ENCODE measurements around the gene ABCC8. TPM values are rescaled to one million over a fixed set of nuclear protein-coding genes. Genes with fewer than 3 reads are reported as not detected.

The ABCC8 gene
- total and polyA plus RNA-seq, 2 of the 8 experiments (the other 6 are each of a cell fraction or from before 2014, with no cell fraction given) = 3.7 to 4.9 TPM

- H3K4ac ChIP-seq (replicated peaks; ENCODE audit: insufficient read length, low read depth, low read length) = no peak overlapping the region
- no peak overlapping the region for H2AK5ac ChIP-seq (ENCODE audit: low read depth, low read length)
- no peak overlapping the region for H2BK20ac ChIP-seq (ENCODE audit: low read length)
- no peak for DNase-seq (ENCODE audit: low read depth in 1 of 2, low spot score in 2 of 2)
- no peak overlapping the region for H2BK5ac ChIP-seq (ENCODE audit: low read depth, low read length)
- H3K4me3 ChIP-seq (ENCODE audit: extremely low read depth in 1 of 4, insufficient read depth in 2 of 4, low read depth in 3 of 4, low read length in 4 of 4) = no peak overlapping the region
- no peak overlapping the region for H2BK120ac ChIP-seq (replicated peaks; ENCODE audit: low read depth, low read length)
- H3K14ac ChIP-seq (ENCODE audit: insufficient read length) = no peak overlapping the region
- peaks cover 0 to 6% (median 0%) of the 10 kb centered on the region in 4 experiments; a peak in 4 of 7 replicates for H3K27me3 ChIP-seq (replicated peaks in 1 of 4; ENCODE audit: control insufficient read depth in 3 of 4, extremely low read depth in 1 of 4, insufficient read depth in 3 of 4, low read length in 3 of 4)
- peaks cover 0 to 1% of the 10 kb centered on the region in 2 experiments for H4K20me1 ChIP-seq (replicated peaks in 1 of 2; ENCODE audit: control insufficient read depth in 1 of 2, insufficient read depth in 2 of 2, low read length in 2 of 2)
- no peak overlapping the region for H3K9ac ChIP-seq (replicated peaks in 1 of 4; ENCODE audit: extremely low read depth in 1 of 4, low read depth in 3 of 4, low read length in 3 of 4)
- peaks cover 0 to 5% (median 2%) of the 10 kb centered on the region in 4 experiments; a peak in 3 of 7 replicates for H3K4me1 ChIP-seq (replicated peaks in 1 of 4; ENCODE audit: control insufficient read depth in 3 of 4, insufficient read depth in 4 of 4, low read length in 3 of 4)
- no peak overlapping the region for H3K4me2 ChIP-seq (ENCODE audit: insufficient read depth in 1 of 2, low read depth in 2 of 2, low read length in 2 of 2)
- 75% methylated on average over 14 of the region's 14 CpGs; no CpG with 5 or more reads in 1 of the 2 experiments for WGBS, 2 experiments (ENCODE audit: extremely low coverage in 1 of 2, insufficient coverage in 1 of 2, insufficient read length in 1 of 2, insufficient replicate concordance in 2 of 2, low coverage in 1 of 2, low lambda C conversion rate in 2 of 2, missing lambda C conversion rate in 1 of 2)
- H3K23ac ChIP-seq (ENCODE audit: insufficient read length) = no peak overlapping the region
- H4K5ac ChIP-seq (ENCODE audit: insufficient read length, low read depth, low read length) = no peak overlapping the region
- H4K8ac ChIP-seq (ENCODE audit: extremely low read depth, insufficient read depth, low read length) = no peak overlapping the region; the same call in 1 of the 2 replicates
- no peaks in the 10 kb centered on the region for H3K79me1 ChIP-seq (ENCODE audit: low read depth, low read length)
- 0 out of 2 replicates have a peak overlapping the region, but pooled peaks have one; percentile 17 for H2BK12ac ChIP-seq (ENCODE audit: low read depth, low read length)
- H3K27ac ChIP-seq (ENCODE audit: low read depth, low read length) = no peak overlapping the region
- H2BK15ac ChIP-seq (ENCODE audit: low read length) = no peak overlapping the region
- H2AFZ ChIP-seq (ENCODE audit: low read length) = no peak overlapping the region
- no peak overlapping the region for H3K56ac ChIP-seq (replicated peaks; ENCODE audit: insufficient read length, low read depth, low read length)
- ChIA-PET POLR2A (ENCODE audit: partially characterized antibody) (interaction anchor here (0.9 to 1.3 kb wide), 2 partner anchors 13 to 25 kb away, joined by 3 read pairs; no protein-coding TSS in a partner anchor), CTCF (ENCODE audit: partially characterized antibody) (interaction anchor here (0.9 to 38.8 kb wide), 8 partner anchors 9 to 338 kb away, joined by 3 to 1414 read pairs (median 21); partner anchors contain the start of gene ABCC8)
- no peaks in the 10 kb centered on the region for H3K9me3 ChIP-seq (ENCODE audit: insufficient read depth in 2 of 2, low read depth in 1 of 2, low read length in 1 of 2)
- FAIRE-seq = no peak
- no peaks in the 10 kb centered on the region for H3K23me2 ChIP-seq (ENCODE audit: low read depth, low read length)
- H4K91ac ChIP-seq (replicated peaks; ENCODE audit: insufficient read length, low read length) = no peak overlapping the region
- no peaks in the 10 kb centered on the region for H3K79me2 ChIP-seq (ENCODE audit: control insufficient read depth in 1 of 2, insufficient read depth in 2 of 2, low read length in 2 of 2)
- no peak overlapping the region for H3K18ac ChIP-seq (ENCODE audit: extremely low read depth, low read length)
- H3K36me3 ChIP-seq (ENCODE audit: control insufficient read depth in 2 of 4, insufficient read depth in 4 of 4, low read length in 3 of 4) = no peaks in the 10 kb centered on the region
- TF ChIP-seq ASH2L (IDR thresholded peaks at IDR 0.05; ENCODE audit: low read length) (no peak), SIX5 (IDR thresholded peaks at IDR 0.05; ENCODE audit: low read depth, low read length) (no peak), BACH1 (IDR thresholded peaks at IDR 0.05; ENCODE audit: low read length) (no peak), KDM5A (IDR thresholded peaks at IDR 0.05; ENCODE audit: low read length) (no peak), HDAC6 (IDR thresholded peaks at IDR 0.05; ENCODE audit: low read depth, low read length) (no peak), CBX8 (IDR thresholded peaks at IDR 0.05; ENCODE audit: borderline replicate concordance, low read depth, low read length) (no peak), CEBPB (IDR thresholded peaks at IDR 0.05; ENCODE audit: low read depth, low read length) (no peak), TEAD4 (IDR thresholded peaks at IDR 0.05; ENCODE audit: low read depth, low read length) (no peak), MAFK (IDR thresholded peaks at IDR 0.05; ENCODE audit: low read depth, low read length) (no peak), YY1 (IDR thresholded peaks at IDR 0.05; ENCODE audit: low read depth, low read length) (no peak), SP1 (IDR thresholded peaks at IDR 0.05; ENCODE audit: low read depth, low read length) (no peak), NANOG (IDR thresholded peaks at IDR 0.05; ENCODE audit: insufficient read depth, low read depth, low read length, poor library complexity, severe bottlenecking) (no peak), JUND (IDR thresholded peaks at IDR 0.05; ENCODE audit: low read length) (no peak), GTF2F1 (IDR thresholded peaks at IDR 0.05; ENCODE audit: borderline replicate concordance, low read depth, low read length) (no peak), SP2 (IDR thresholded peaks at IDR 0.05; ENCODE audit: low read length) (no peak), PHF8 (conservative IDR thresholded peaks at IDR 0.05; ENCODE audit: low read depth, low read length) (no peak)
These were observed 83.8 kb downstream of the ABCC8 start for GRCh38 chr11:17392872-17393271.
